Neural cell (in vitro differentiated cells): ENCODE results near the gene ZFYVE21.

ENCODE experiments used
- CTCF ChIP-seq: fragments of 450-650 bp; IDR thresholded peaks from 2 replicates; pipeline ENCODE4 v1.5.1; 2014; ENCODE audit warnings: antibody characterized with exemption, mild to moderate bottlenecking, moderate library complexity; ENCODE audit not compliant: poor library complexity, severe bottlenecking
- EP300 ChIP-seq: fragments of 450-650 bp; conservative IDR thresholded peaks from 2 replicates; pipeline ENCODE4 v1.6.1; 2014; ENCODE audit warnings: antibody characterized with exemption, mild to moderate bottlenecking, moderate library complexity; ENCODE audit not compliant: poor library complexity, severe bottlenecking
- EZH2 ChIP-seq: fragments of 200-600, 300-800 bp; shearing (Covaris generic), sonication (generic); IDR thresholded peaks from 2 replicates; pipeline ENCODE4 v1.6.1; 2014; ENCODE audit warnings: antibody characterized with exemption, low read length, borderline replicate concordance, mild to moderate bottlenecking; ENCODE audit not compliant: insufficient read depth, poor library complexity, severe bottlenecking
- POLR2AphosphoS5 ChIP-seq: IDR thresholded peaks from 2 replicates; pipeline ENCODE4 v1.6.1; 2012
- RAD21 ChIP-seq: fragments of 450-650 bp; conservative IDR thresholded peaks from 2 replicates; pipeline ENCODE4 v1.6.1; 2014; ENCODE audit warnings: antibody characterized with exemption, mild to moderate bottlenecking, moderate library complexity
- SMC3 ChIP-seq: fragments of 450-650 bp; conservative IDR thresholded peaks from 2 replicates; pipeline ENCODE4 v1.6.1; 2014; ENCODE audit warnings: antibody characterized with exemption, mild to moderate bottlenecking, moderate library complexity; ENCODE audit not compliant: poor library complexity
- TAF1 ChIP-seq: IDR thresholded peaks from 2 replicates; pipeline ENCODE4 v1.6.1; 2012; ENCODE audit warnings: low read depth
- TF ChIP-seq, protein P1 (sequence below): IDR thresholded peaks from 2 replicates; pipeline ENCODE4 v1.6.1; 2012; ENCODE audit warnings: borderline replicate concordance

DNA sequence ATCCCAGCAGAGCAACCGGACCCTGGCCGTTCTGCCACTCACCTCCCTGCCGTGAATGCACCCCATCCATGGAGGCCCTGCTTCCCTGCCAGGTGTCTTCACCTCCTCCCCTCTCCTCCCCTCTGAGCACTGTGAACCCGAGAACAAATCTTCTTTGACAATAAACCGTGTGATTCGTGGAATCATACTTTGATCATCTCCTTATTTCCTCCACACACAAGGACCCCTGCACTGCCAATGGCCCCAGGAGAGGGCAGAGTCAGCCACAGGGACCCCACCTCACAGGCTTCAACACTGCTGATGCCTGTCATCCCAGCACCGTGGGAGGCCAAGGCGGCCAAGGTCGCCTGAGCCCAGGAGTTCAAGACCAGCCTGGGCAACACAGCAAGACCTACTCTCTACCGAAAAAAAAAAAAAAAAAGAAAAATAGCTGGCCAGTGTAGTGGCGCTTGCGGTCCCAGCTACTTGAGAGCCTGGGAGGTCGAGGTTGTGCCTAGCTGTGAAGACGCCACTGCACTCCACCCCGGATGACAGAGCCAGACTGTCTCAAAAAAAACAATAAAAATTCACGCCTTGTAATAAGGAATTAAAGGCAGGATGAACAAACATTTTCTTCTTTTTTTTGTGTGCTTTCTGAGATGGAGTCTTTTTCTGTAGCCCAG lies 1.4 kb upstream of the ZFYVE21 start:
- TF ChIP-seq CTCF (no peak), POLR2AphosphoS5 (no peak), SMC3 (no peak), RAD21 (no peak), EZH2 (no peak), EP300 (no peak), TAF1 (no peak)
- TF ChIP-seq, protein P1, sequence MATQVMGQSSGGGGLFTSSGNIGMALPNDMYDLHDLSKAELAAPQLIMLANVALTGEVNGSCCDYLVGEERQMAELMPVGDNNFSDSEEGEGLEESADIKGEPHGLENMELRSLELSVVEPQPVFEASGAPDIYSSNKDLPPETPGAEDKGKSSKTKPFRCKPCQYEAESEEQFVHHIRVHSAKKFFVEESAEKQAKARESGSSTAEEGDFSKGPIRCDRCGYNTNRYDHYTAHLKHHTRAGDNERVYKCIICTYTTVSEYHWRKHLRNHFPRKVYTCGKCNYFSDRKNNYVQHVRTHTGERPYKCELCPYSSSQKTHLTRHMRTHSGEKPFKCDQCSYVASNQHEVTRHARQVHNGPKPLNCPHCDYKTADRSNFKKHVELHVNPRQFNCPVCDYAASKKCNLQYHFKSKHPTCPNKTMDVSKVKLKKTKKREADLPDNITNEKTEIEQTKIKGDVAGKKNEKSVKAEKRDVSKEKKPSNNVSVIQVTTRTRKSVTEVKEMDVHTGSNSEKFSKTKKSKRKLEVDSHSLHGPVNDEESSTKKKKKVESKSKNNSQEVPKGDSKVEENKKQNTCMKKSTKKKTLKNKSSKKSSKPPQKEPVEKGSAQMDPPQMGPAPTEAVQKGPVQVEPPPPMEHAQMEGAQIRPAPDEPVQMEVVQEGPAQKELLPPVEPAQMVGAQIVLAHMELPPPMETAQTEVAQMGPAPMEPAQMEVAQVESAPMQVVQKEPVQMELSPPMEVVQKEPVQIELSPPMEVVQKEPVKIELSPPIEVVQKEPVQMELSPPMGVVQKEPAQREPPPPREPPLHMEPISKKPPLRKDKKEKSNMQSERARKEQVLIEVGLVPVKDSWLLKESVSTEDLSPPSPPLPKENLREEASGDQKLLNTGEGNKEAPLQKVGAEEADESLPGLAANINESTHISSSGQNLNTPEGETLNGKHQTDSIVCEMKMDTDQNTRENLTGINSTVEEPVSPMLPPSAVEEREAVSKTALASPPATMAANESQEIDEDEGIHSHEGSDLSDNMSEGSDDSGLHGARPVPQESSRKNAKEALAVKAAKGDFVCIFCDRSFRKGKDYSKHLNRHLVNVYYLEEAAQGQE = no peak
